HepG2 (cell line): ENCODE measurements around the gene KLK7. TPM values are rescaled to one million over a fixed set of nuclear protein-coding genes. Genes with fewer than 3 reads are reported as not detected.

ENCODE experiments used
- ATAC-seq: fragments of 200-7000 bp; cut with Tn5 transposase; 3 replicates; pipeline ENCODE4 v1.9.1; 2020; ENCODE audit warnings: mild to moderate bottlenecking, moderate library complexity
- BruUV-seq: library from RNA; stranded (reverse); fragments of 400-500 nt; replicated peaks from 2 replicates; lab custom pipeline; 2021; lab: Mats Ljungman, UMichigan
- CTCF ChIA-PET: fragments of 300-600 bp; formaldehyde crosslinking; extraction: SDS; loops from one replicate; lab custom pipeline; 2021; ENCODE audit warnings: low total read pairs, inconsistent platforms, low intra/inter-chr PET ratio; lab: Yijun Ruan, JAX
- POLR2A ChIA-PET: fragments of 350-600 bp; sonication (Branson Sonifier 250); formaldehyde crosslinking; loops from one replicate; lab custom pipeline; 2020; ENCODE audit warnings: antibody characterized with exemption, inconsistent platforms; lab: Yijun Ruan, JAX
- DNase-seq: peaks from one replicate; pipeline ENCODE4 v3.0.0-alpha.2; 2015; ENCODE audit warnings: low spot score
- FAIRE-seq: peaks from 3 replicates; lab custom pipeline; 2011; peaks lifted over from hg19 to GRCh38; lab: Jason Lieb, UNC
- H2AFZ ChIP-seq: one replicate; pipeline ENCODE4 v1.6.1; 2011; ENCODE audit warnings: low read length, inconsistent platforms
- H3K27ac ChIP-seq: fragments of 300-600 bp; 3 replicates; pipeline ENCODE4 v1.8.0; 2011; ENCODE audit warnings: mixed run types, mild to moderate bottlenecking, mixed read lengths, low read length, inconsistent platforms; ENCODE audit not compliant: insufficient read depth; ENCODE audit errors: extremely low read length
- H3K27me3 ChIP-seq, 2 experiments: fragments of 200-600 bp in 1 of 2; 2 replicates in 1 of 2; 3 replicates in 1 of 2; pipeline versions ENCODE4 v1.6.0 to v1.8.0; 2011; ENCODE audit warnings: low read length in 2 of 2, mild to moderate bottlenecking in 2 of 2, moderate library complexity in 2 of 2, inconsistent platforms in 1 of 2; ENCODE audit not compliant: insufficient read depth in 2 of 2, control insufficient read depth in 1 of 2
- H3K36me3 ChIP-seq, 2 experiments: fragments of 200-600 bp in 1 of 2; replicated peaks in 1 of 2; 2 replicates in 1 of 2; 3 replicates in 1 of 2; pipeline versions ENCODE4 v1.5.1 to v1.8.0; 2011; ENCODE audit warnings: low read length in 2 of 2, inconsistent platforms in 1 of 2; ENCODE audit not compliant: insufficient read depth in 2 of 2, control insufficient read depth in 1 of 2
- H3K4me1 ChIP-seq: 2 replicates; pipeline ENCODE4 v1.5.1; 2012; ENCODE audit warnings: low read length, inconsistent platforms; ENCODE audit not compliant: insufficient read depth
- H3K4me2 ChIP-seq: 2 replicates; pipeline ENCODE4 v1.6.0; 2011; ENCODE audit warnings: low read depth, low read length, inconsistent platforms
- H3K4me3 ChIP-seq, 3 experiments: fragments of 200-600 bp in 1 of 3; sonication (generic), shearing (Covaris generic) in 1 of 3; replicated peaks in 1 of 3; 2 replicates each; pipeline ENCODE4 v1.5.1; 2011 to 2016; ENCODE audit warnings: low read length in 3 of 3, inconsistent platforms in 2 of 3, low read depth in 2 of 3, mild to moderate bottlenecking in 2 of 3, control low read depth in 1 of 3, mixed read lengths in 1 of 3; ENCODE audit not compliant: insufficient read depth in 1 of 3
- H3K79me2 ChIP-seq: one replicate; pipeline ENCODE4 v1.6.1; 2011; ENCODE audit warnings: low read length, inconsistent platforms; ENCODE audit not compliant: insufficient read depth
- H3K9ac ChIP-seq: 2 replicates; pipeline ENCODE4 v1.6.0; 2011; ENCODE audit warnings: mild to moderate bottlenecking, low read depth, low read length, inconsistent platforms; ENCODE audit not compliant: insufficient read depth
- H3K9me3 ChIP-seq: 2 replicates; pipeline ENCODE4 v1.5.1; 2012; ENCODE audit warnings: mild to moderate bottlenecking, low read length
- H4K20me1 ChIP-seq: 2 replicates; pipeline ENCODE4 v1.6.0; 2011; ENCODE audit warnings: inconsistent platforms, mild to moderate bottlenecking, low read length, moderate library complexity; ENCODE audit not compliant: insufficient read depth
- CBX2 ChIP-seq, 2 experiments: fragments of 200-600 bp in 1 of 2; sonication (generic); formaldehyde crosslinking in 1 of 2; IDR thresholded peaks; 2 replicates each; pipeline versions ENCODE4 v1.7.0 to v1.8.1; 2018 to 2022; ENCODE audit warnings: low read depth in 2 of 2, low read length in 1 of 2, mild to moderate bottlenecking in 1 of 2, missing genetic modification reagents in 1 of 2
- GATAD2A ChIP-seq: IDR thresholded peaks from 2 replicates; pipeline ENCODE4 v1.6.1; 2016
- HNF1B ChIP-seq: sonication (generic); formaldehyde crosslinking; IDR thresholded peaks from 2 replicates; pipeline ENCODE4 v1.5.1; 2020; ENCODE audit warnings: mild to moderate bottlenecking, moderate library complexity, missing genetic modification reagents
- ZBTB2 ChIP-seq: sonication (generic); formaldehyde crosslinking; IDR thresholded peaks from 2 replicates; pipeline ENCODE4 v1.8.0; 2022; ENCODE audit warnings: low read depth, missing genetic modification reagents
- ZNF367 ChIP-seq: sonication (generic); formaldehyde crosslinking; IDR thresholded peaks from 2 replicates; pipeline ENCODE4 v1.4.0; 2020; ENCODE audit warnings: missing genetic modification reagents, borderline replicate concordance
- ZNF660 ChIP-seq: sonication (generic); formaldehyde crosslinking; IDR thresholded peaks from 2 replicates; pipeline ENCODE4 v1.5.1; 2020; ENCODE audit warnings: mild to moderate bottlenecking, low read depth, missing genetic modification reagents, borderline replicate concordance
- ZNF737 ChIP-seq: sonication (generic); formaldehyde crosslinking; IDR thresholded peaks from 2 replicates; pipeline ENCODE4 v1.5.0; 2020; ENCODE audit warnings: missing genetic modification reagents, mild to moderate bottlenecking, borderline replicate concordance
- WGBS: methylation state at CpG from one replicate; pipeline ENCODE4 v1.1.6; 2017; ENCODE audit warnings: low lambda C conversion rate; 5-methylcytosine and 5-hydroxymethylcytosine counted together
- in situ Hi-C: cut with HindIII; loops from 2 replicates; pipeline ENCODE4 v1.10.0; 2017; ENCODE audit warnings: low pct_unique_long_range_greater_than_20kb; ENCODE audit not compliant: extremely low pct_ligation_motif_present
- intact Hi-C: fragments of 100-400 bp; cut with micrococcal nuclease; formaldehyde crosslinking; loops from one replicate; pipeline ENCODE4 v1.10.0; 2022; ENCODE audit not compliant: unreplicated experiment
- polyA plus RNA-seq, 8 experiments: library from polyadenylated mRNA; depleted of rRNA in 3 of 8; stranded (reverse) in 7 of 8; unstranded in 1 of 8; fragments of >200 nt; fragmentation: Illumina TruSeq in 4 of 8; extraction: Trizol in 4 of 8; gene quantifications; 2 replicates each; pipeline versions ENCODE4 v1.2.1 to v1.2.3, GENCODE V29; 2011 to 2016; ENCODE audit warnings: low read depth in 4 of 8, missing spikeins in 1 of 8, mixed read lengths in 1 of 8; ENCODE audit not compliant: insufficient read depth in 1 of 8
- total RNA-seq, 5 experiments: library from RNA; depleted of rRNA; stranded (reverse); fragments of >200 nt; fragmentation: Illumina TruSeq; extraction: Trizol; gene quantifications; 2 replicates each; pipeline ENCODE4 v1.2.3, GENCODE V29; 2016; ENCODE audit warnings: low read depth in 1 of 5

The KLK7 gene
- total and polyA plus RNA-seq, 2 of the 13 experiments (the other 11 are each of a cell fraction or from before 2014, with no cell fraction given), result not detected

DNA sequence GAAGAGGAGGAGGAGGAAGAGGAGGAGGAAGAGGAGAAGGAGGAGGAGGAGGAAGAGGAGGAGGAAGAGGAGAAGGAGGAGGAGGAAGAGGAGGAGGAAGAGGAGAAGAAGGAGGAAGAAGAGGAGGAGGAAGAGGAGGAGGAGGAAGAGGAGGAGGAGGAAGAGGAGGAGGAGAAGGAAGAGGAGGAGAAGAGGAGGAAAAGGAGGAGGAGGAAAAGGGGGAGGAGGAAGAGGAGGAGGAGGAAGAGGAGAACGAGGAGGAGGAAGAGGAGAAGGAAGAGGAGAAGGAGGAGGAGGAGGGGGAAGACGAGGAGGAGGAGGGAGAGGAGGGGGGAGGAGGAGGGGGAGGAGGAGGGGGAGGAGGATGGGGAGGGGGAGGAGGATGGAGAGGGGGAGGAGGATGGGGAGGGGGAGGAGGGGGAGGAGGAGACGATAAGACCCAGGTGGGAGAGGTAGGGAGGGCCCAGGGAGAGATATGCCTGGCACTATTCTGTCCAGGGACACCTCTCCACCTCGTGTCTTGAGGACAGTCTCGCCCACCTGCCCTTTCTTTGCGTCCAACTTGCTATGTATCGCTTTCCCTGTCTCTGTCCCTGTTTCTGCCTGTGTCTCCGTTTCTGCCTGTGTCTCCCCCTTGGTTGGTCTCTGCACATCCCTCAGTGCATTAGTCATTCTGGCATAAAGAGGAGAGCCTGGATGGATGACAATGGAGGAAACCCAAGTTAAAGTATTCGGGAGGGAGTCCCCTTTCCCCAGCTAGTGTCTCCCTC lies 23.8 kb downstream of the KLK7 start:
- H3K27ac ChIP-seq, result no peak overlapping the region
- CTCF ChIA-PET, result no interaction called here
- no peak for DNase-seq
- no peak for ATAC-seq
- no peaks in the 10 kb centered on the region for H3K36me3 ChIP-seq
- no peaks in the 10 kb centered on the region for H4K20me1 ChIP-seq
- peaks cover 0 to 6% of the 10 kb centered on the region in 2 experiments; a peak in 1 of 5 replicates for H3K27me3 ChIP-seq
- FAIRE-seq, result no peak
- no peak overlapping the region for H3K4me2 ChIP-seq
- no peak overlapping the region for H3K4me3 ChIP-seq
- no peak overlapping the region for H2AFZ ChIP-seq
- WGBS, result 2% methylated on average over 9 of the region's 9 CpGs
- no peak overlapping the region for H3K9ac ChIP-seq
- H3K4me1 ChIP-seq, result no peaks in the 10 kb centered on the region
- H3K79me2 ChIP-seq, result no peaks in the 10 kb centered on the region
- no TSS peak for BruUV-seq
- in situ Hi-C loops, result no loop called here
- no peaks in the 10 kb centered on the region for H3K9me3 ChIP-seq
- no peak for TF ChIP-seq CBX2 (IDR thresholded peaks at IDR 0.05; ENCODE audit: low read depth, low read length)
- no peak for TF ChIP-seq CBX2 (CRISPR knock-in tag; IDR thresholded peaks at IDR 0.05; ENCODE audit: low read depth)
- no peak for TF ChIP-seq ZNF660 (CRISPR knock-in tag)
- no peak for TF ChIP-seq ZNF737 (CRISPR knock-in tag)
- no peak for TF ChIP-seq ZNF367 (CRISPR knock-in tag)
- TF ChIP-seq GATAD2A (CRISPR knock-in tag), result no peak
- TF ChIP-seq ZBTB2, result no peak
- no peak for TF ChIP-seq HNF1B
- TF ChIP-seq, all 625 proteins: peak for 0
- intact Hi-C loops, result no loop called here
- POLR2A ChIA-PET, result no interaction called here
